CD4-positive, alpha-beta T cell (primary cell): Measurements from ENCODE around the gene NIPA2. TPM values are rescaled to one million over a fixed set of nuclear protein-coding genes. Genes with fewer than 3 reads are reported as not detected.

Source experiments
- ATAC-seq: fragments of 200-7000 bp; cut with Tn5 transposase; one replicate; pipeline ENCODE4 v1.10.0; 2022; ENCODE audit warnings: mild to moderate bottlenecking; ENCODE audit not compliant: poor library complexity
- CTCF ChIA-PET: fragments of 350-600 bp; sonication (Branson Sonifier 250); formaldehyde crosslinking; loops from one replicate; lab custom pipeline; 2021; ENCODE audit warnings: antibody characterized with exemption, inconsistent platforms; lab: Charles Lee
- POLR2A ChIA-PET: fragments of 350-600 bp; sonication (Branson Sonifier 250); formaldehyde crosslinking; loops from one replicate; lab custom pipeline; 2021; ENCODE audit warnings: antibody characterized with exemption, inconsistent platforms; lab: Charles Lee
- DNase-seq, 14 experiments: peaks; one replicate each; pipeline ENCODE4 v3.0.0-alpha.2; 2013 to 2020; ENCODE audit warnings: mixed read lengths in 2 of 14
- H3K27ac ChIP-seq, 2 donors: one replicate each; pipeline versions ENCODE4 v1.5.1 to v1.7.0; 2013; ENCODE audit warnings: low read length in 2 of 2, low read depth in 1 of 2, mild to moderate bottlenecking in 1 of 2
- H3K27me3 ChIP-seq, 2 experiments: 1 replicate in 1 of 2; 2 replicates in 1 of 2; pipeline versions ENCODE4 v1.6.1 to v1.7.0; 2013; ENCODE audit warnings: low read length in 2 of 2, control low read depth in 1 of 2, mild to moderate bottlenecking in 1 of 2, moderate library complexity in 1 of 2; ENCODE audit not compliant: insufficient read depth in 2 of 2, control insufficient read depth in 1 of 2
- H3K36me3 ChIP-seq: one replicate; pipeline ENCODE4 v1.6.1; 2013; ENCODE audit warnings: low read length, control low read depth; ENCODE audit not compliant: insufficient read depth
- H3K4me1 ChIP-seq: one replicate; pipeline ENCODE4 v1.6.1; 2013; ENCODE audit warnings: low read length, control low read depth; ENCODE audit not compliant: insufficient read depth
- H3K4me3 ChIP-seq: one replicate; pipeline ENCODE4 v1.5.1; 2013; ENCODE audit warnings: mild to moderate bottlenecking, low read length, moderate library complexity
- H3K9me3 ChIP-seq, 2 experiments: 1 replicate in 1 of 2; 2 replicates in 1 of 2; pipeline versions ENCODE4 v1.6.1 to v1.7.0; 2013; ENCODE audit warnings: low read length in 2 of 2, mild to moderate bottlenecking in 2 of 2, control low read depth in 1 of 2, moderate library complexity in 1 of 2; ENCODE audit not compliant: control insufficient read depth in 1 of 2, insufficient read depth in 1 of 2
- H3K27ac Mint-ChIP-seq: one replicate; pipeline ENCODE4 v1.8.0; 2020; ENCODE audit warnings: mixed read lengths
- H3K27me3 Mint-ChIP-seq: one replicate; pipeline ENCODE4 v1.8.0; 2021; ENCODE audit warnings: mixed read lengths
- H3K36me3 Mint-ChIP-seq: one replicate; pipeline ENCODE4 v1.8.0; 2021; ENCODE audit warnings: low read depth, mixed read lengths
- H3K4me1 Mint-ChIP-seq: one replicate; pipeline ENCODE4 v1.8.0; 2021; ENCODE audit warnings: low read depth, mixed read lengths
- H3K4me3 Mint-ChIP-seq: one replicate; pipeline ENCODE4 v1.8.0; 2020; ENCODE audit warnings: mild to moderate bottlenecking, mixed read lengths
- H3K9me3 Mint-ChIP-seq: one replicate; pipeline ENCODE4 v1.8.0; 2020; ENCODE audit warnings: mixed read lengths
- intact Hi-C, 2 experiments: fragments of 100-400 bp; cut with DNase I in 1 of 2; cut with micrococcal nuclease in 1 of 2; formaldehyde crosslinking; loops; one replicate each; pipeline versions ENCODE4 v1.15.1 to v1.9.0; 2023 to 2025; cut with DNase I, micrococcal nuclease
- total RNA-seq, 174 experiments: library from RNA in 2 of 174; stranded (reverse) in 2 of 174; gene quantifications; one replicate each; pipeline ENCODE4 v1.2.3 and lab custom pipeline; 2021 to 2026
- TF ChIP-seq, protein P1 (sequence below): fragments of 200-600 bp; IDR thresholded peaks from one replicate; pipeline ENCODE4 v1.8.0; 2022; ENCODE audit warnings: antibody characterized with exemption, mild to moderate bottlenecking

NIPA2 gene
- total RNA-seq, 2 experiments from 2014 or later = 33.9 to 36.7 TPM

DNA sequence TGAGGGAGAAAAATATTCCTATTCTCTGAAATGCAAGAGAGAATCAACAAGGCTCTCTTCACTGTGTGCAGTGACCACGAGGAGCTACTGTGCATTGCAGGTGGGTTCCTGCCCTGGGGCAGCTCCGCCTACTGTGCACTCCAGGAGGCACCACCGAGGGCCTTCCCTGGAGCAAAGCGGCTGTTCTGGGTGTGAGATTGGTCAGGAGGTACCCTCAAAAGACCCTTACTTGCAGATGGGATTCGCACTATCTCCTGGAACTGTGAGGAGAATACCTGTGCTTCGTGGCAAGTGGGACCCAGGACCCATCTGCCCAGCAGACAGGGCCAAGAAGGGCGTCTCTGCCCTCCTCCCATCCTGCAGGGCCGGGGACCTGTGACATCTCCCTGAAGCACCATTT lies 72.8 kb downstream of the NIPA2 start:
- Histone ChIP-seq H3K4me3 (no peak overlapping the region), H3K9me3 (no peaks in the 10 kb centered on the region), H3K27me3 (no peaks in the 10 kb centered on the region), H3K36me3 (no peaks in the 10 kb centered on the region), H3K27ac (no peak overlapping the region), H3K4me1 (no peaks in the 10 kb centered on the region)
- H3K36me3 Mint-ChIP-seq = no peaks in the 10 kb centered on the region
- ChIA-PET POLR2A (no interaction called here), CTCF (no interaction called here)
- intact Hi-C loops = no loop called here
- H3K9me3 Mint-ChIP-seq = no peaks in the 10 kb centered on the region
- H3K27me3 Mint-ChIP-seq = no peaks in the 10 kb centered on the region
- H3K4me3 Mint-ChIP-seq = no peak overlapping the region
- ATAC-seq (no peak), DNase-seq (no peak)
- TF ChIP-seq, protein P1, sequence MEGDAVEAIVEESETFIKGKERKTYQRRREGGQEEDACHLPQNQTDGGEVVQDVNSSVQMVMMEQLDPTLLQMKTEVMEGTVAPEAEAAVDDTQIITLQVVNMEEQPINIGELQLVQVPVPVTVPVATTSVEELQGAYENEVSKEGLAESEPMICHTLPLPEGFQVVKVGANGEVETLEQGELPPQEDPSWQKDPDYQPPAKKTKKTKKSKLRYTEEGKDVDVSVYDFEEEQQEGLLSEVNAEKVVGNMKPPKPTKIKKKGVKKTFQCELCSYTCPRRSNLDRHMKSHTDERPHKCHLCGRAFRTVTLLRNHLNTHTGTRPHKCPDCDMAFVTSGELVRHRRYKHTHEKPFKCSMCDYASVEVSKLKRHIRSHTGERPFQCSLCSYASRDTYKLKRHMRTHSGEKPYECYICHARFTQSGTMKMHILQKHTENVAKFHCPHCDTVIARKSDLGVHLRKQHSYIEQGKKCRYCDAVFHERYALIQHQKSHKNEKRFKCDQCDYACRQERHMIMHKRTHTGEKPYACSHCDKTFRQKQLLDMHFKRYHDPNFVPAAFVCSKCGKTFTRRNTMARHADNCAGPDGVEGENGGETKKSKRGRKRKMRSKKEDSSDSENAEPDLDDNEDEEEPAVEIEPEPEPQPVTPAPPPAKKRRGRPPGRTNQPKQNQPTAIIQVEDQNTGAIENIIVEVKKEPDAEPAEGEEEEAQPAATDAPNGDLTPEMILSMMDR = no peak
- no peak overlapping the region for H3K27ac Mint-ChIP-seq
- H3K4me1 Mint-ChIP-seq = no peaks in the 10 kb centered on the region

DNA sequence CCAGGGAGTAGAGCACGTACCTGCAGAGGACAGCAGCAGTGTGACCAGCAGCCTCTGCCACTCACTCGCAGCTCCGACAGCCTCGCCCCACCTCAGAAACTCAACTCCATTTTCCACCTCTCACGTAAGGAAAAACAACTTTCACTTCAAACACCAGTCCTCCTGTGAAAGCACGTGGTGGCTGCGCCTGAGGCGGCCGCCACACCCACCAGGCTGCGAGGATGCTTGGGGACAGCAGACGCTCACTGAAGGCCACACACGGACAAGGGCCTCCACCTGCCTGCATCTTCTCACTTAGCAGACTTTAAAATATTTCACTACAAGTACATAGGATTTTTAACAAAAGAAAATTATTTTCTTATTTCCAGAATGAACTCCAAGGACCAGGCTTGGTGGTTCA lies 73.8 kb downstream of the NIPA2 start:
- H3K4me3 ChIP-seq = no peak overlapping the region
- H3K9me3 Mint-ChIP-seq = no peaks in the 10 kb centered on the region
- H3K36me3 Mint-ChIP-seq = no peaks in the 10 kb centered on the region

DNA sequence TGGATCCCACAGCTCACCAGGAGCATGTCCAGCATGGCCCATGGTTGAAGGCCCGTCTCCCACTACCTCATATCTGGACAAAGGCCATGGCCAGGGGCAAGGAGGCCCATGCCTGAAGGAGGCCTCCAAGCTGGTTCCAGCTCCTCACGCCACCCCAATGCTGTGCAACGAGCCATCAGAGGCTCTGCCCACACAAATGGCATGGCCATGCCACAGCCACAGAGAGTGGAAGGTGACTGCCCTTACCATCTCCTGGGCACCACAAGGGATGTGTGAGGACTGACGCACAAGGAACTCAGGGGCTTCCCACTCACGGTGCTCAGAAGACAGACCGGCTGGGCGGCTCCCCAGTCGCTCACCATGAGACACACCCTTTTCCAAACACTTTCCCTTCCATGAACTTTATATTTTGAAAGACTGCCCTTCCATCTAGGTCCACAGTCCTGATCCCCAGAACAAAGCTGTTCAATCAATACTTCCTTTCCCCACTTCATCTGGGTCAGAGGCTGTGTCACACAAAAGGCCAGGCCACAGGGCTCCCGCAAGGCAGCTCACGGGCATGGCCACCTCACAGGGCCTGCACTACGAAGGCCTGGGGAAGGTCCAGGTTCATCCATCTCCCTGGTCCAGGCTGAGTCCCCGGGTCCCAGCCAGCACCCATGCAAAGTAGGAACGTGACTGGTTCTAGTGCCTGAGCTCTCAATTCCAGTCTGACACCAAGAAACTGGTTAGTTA lies 75.3 kb downstream of the NIPA2 start:
- H3K27ac Mint-ChIP-seq = no peak overlapping the region
- Histone ChIP-seq H3K36me3 (no peaks in the 10 kb centered on the region), H3K27me3 (no peaks in the 10 kb centered on the region), H3K27ac (no peak overlapping the region), H3K4me1 (no peaks in the 10 kb centered on the region), H3K9me3 (no peaks in the 10 kb centered on the region), H3K4me3 (no peak overlapping the region)
- no peaks in the 10 kb centered on the region for H3K4me1 Mint-ChIP-seq
- H3K27me3 Mint-ChIP-seq = no peaks in the 10 kb centered on the region
- no peak overlapping the region for H3K4me3 Mint-ChIP-seq
- no peaks in the 10 kb centered on the region for H3K9me3 Mint-ChIP-seq
- CTCF ChIA-PET = no interaction called here
- H3K36me3 Mint-ChIP-seq = no peaks in the 10 kb centered on the region
- TF ChIP-seq, protein P1 = no peak
- intact Hi-C loops = no loop called here
- DNase-seq = no peak
- ATAC-seq = no peak
- POLR2A ChIA-PET = no interaction called here

More for the DNA sequence above, 73.8 kb downstream of the NIPA2 start:
- ChIA-PET CTCF (no interaction called here), POLR2A (no interaction called here)
- Mint-ChIP-seq H3K4me3 (no peak overlapping the region), H3K27ac (no peak overlapping the region), H3K4me1 (no peaks in the 10 kb centered on the region), H3K27me3 (no peaks in the 10 kb centered on the region)
- ATAC-seq = no peak
- TF ChIP-seq, protein P1 = no peak
- no peak for DNase-seq
- no peaks in the 10 kb centered on the region for H3K27me3 ChIP-seq
- no peak overlapping the region for H3K27ac ChIP-seq
- no peaks in the 10 kb centered on the region for H3K4me1 ChIP-seq
- intact Hi-C loops = no loop called here
- no peaks in the 10 kb centered on the region for H3K36me3 ChIP-seq
- H3K9me3 ChIP-seq = no peaks in the 10 kb centered on the region
